PFSK-1 (cell line): ENCODE measurements around the gene FAM151B.

Experiments
- FOXP2 ChIP-seq: optimal IDR thresholded peaks from 2 replicates; pipeline ENCODE3; 2011; ENCODE audit warnings: borderline replicate concordance, control low read depth, inconsistent platforms; ENCODE audit not compliant: insufficient read depth; ENCODE audit errors: extremely low read length, extremely low read depth
- POLR2AphosphoS5 ChIP-seq: IDR thresholded peaks from 2 replicates; pipeline ENCODE4 v1.6.1; 2012; ENCODE audit warnings: low read depth, mild to moderate bottlenecking, control low read depth, low read length, moderate library complexity
- SIN3A ChIP-seq: IDR thresholded peaks from 2 replicates; pipeline ENCODE4 v1.6.1; 2012; ENCODE audit warnings: mild to moderate bottlenecking, low read length, moderate library complexity, borderline replicate concordance; ENCODE audit not compliant: insufficient read depth
- TAF1 ChIP-seq: IDR thresholded peaks from 2 replicates; pipeline ENCODE4 v1.6.1; 2012; ENCODE audit warnings: low read length, control low read depth, borderline replicate concordance; ENCODE audit not compliant: insufficient read depth
- TF ChIP-seq, protein P1 (sequence below), 2 experiments: IDR thresholded peaks; 2 replicates each; pipeline versions ENCODE4 v1.6.1 to v1.8.0; 2011 to 2012; ENCODE audit warnings: low read depth in 2 of 2, low read length in 2 of 2, control low read depth in 1 of 2, inconsistent platforms in 1 of 2, mild to moderate bottlenecking in 1 of 2, moderate library complexity in 1 of 2; ENCODE audit not compliant: insufficient read depth in 1 of 2

Gene FAM151B

DNA sequence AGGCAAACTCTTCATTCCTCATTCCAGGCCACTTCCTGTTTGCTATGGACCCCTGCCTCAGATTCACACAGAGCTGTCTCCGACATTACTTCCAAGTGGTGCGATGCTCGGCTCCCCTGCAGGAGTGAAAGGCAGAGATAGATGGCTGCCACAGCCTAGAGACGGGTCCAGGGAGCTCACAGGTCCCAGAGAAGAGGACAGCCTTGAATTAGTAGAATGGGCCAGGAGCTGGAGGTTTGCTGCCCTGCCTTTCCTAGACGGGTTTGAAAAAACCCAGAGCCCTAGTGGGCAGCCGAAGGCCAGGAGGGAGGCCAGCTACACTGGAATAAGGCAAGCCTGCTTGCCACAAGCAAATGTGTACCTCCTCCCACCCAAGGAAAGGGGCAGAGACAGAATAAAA, 80.4 kb downstream of the FAM151B start:
- TF ChIP-seq POLR2AphosphoS5 (no peak), TAF1 (no peak), FOXP2 (no peak), SIN3A (no peak)
- TF ChIP-seq, protein P1, sequence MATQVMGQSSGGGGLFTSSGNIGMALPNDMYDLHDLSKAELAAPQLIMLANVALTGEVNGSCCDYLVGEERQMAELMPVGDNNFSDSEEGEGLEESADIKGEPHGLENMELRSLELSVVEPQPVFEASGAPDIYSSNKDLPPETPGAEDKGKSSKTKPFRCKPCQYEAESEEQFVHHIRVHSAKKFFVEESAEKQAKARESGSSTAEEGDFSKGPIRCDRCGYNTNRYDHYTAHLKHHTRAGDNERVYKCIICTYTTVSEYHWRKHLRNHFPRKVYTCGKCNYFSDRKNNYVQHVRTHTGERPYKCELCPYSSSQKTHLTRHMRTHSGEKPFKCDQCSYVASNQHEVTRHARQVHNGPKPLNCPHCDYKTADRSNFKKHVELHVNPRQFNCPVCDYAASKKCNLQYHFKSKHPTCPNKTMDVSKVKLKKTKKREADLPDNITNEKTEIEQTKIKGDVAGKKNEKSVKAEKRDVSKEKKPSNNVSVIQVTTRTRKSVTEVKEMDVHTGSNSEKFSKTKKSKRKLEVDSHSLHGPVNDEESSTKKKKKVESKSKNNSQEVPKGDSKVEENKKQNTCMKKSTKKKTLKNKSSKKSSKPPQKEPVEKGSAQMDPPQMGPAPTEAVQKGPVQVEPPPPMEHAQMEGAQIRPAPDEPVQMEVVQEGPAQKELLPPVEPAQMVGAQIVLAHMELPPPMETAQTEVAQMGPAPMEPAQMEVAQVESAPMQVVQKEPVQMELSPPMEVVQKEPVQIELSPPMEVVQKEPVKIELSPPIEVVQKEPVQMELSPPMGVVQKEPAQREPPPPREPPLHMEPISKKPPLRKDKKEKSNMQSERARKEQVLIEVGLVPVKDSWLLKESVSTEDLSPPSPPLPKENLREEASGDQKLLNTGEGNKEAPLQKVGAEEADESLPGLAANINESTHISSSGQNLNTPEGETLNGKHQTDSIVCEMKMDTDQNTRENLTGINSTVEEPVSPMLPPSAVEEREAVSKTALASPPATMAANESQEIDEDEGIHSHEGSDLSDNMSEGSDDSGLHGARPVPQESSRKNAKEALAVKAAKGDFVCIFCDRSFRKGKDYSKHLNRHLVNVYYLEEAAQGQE (IDR thresholded peaks at IDR 0.05; ENCODE audit: insufficient read depth in 1 of 2, low read depth in 2 of 2, low read length in 2 of 2): no peak

DNA sequence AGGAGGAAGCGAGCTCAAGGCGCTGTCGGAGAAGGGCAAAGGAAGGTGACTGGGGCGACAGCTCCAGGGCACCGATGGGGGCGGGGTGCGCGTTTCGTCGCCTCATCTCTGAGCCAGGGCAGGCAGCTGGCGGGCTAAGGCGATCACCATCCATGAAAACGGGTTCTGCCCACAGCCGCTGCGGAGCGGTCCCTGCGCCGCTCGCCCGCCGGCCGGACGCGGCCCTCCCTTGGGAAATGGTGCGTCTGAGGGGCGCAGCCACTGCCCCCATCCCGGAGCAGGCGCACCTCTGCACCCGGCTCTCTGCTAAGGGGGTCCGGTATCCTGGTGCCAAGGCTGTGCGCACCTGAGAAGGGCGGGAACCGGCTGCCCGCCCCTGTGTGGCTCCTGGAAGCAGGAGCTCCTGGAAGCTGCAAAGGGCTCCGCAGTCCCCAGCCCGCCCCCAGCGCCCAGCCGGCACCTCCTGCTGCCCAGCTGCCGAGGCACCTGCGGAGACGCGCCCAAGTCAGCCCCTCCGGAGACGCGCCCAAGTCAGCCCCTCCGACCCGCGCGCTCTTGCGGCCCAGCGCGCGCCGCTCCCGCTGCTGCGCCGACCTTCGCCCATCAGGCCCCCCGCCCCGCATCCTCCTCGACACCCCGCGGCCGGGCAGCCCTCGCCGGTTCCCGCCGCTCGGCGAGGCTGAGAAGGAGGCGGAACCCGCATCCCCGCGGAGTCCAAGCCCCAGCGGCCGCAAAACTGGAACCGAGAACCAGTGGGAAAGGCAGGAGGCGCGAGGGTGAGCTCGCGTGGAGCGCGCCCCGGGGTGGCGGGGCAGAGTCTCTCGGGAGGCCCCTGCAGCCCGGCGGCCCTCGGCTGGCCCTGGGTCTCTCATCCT, 81.4 kb downstream of the FAM151B start:
- TF ChIP-seq SIN3A: no peak
- no peak for TF ChIP-seq POLR2AphosphoS5
- no peak for TF ChIP-seq TAF1
- no peak for TF ChIP-seq FOXP2
- TF ChIP-seq, protein P1 (IDR thresholded peaks at IDR 0.05; ENCODE audit: insufficient read depth in 1 of 2, low read depth in 2 of 2, low read length in 2 of 2): no peak

DNA sequence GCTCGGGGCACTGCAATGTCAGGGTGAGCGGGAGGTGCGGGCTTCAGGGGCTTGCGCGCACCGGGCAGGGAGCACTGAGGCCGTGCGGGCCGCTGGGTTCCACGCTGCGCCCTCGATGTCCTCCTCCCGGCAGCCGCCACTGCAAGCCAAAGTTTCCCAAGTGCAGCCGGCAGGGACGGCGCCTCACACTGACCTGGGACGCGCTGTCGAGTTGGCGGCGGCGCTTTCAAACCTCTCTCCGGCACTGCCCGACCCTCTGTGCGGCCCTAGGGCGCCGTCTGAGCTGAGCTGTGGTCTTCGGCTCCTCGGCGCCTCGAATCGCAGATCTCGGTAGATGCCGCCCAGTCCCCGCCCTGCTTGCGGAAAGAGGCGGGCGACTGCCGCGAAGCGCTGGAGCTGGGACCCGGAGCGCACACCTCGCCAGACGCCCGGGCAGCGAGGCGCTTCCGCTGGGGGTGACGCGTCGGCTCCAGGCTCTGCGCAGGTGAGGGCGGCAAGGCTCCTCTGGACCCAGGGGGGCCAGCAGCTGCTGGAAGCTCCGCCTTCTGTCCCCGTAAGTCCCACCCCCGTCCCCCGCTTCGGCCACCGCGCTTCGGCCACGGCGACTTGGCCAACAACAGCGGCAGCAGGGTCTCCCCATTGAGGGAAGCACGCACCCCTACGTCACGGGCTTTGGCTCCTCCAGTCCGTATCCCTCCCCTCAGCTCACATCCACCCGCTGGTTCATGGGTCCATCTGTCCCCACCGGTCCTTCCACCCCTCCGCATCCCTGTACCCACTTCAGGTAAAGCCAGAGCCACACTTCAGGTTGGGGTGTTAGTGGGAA, 82.3 kb downstream of the FAM151B start, which contains the start of gene ANKRD34B:
ANKRD34B (minus strand) TSS at position 320 of the 826 bp plus-strand sequence. CDS start 10,261 bp downstream, outside the sequence.
- no peak for TF ChIP-seq POLR2AphosphoS5
- no peak for TF ChIP-seq FOXP2
- no peak for TF ChIP-seq SIN3A
- TF ChIP-seq, protein P1 (IDR thresholded peaks at IDR 0.05; ENCODE audit: insufficient read depth in 1 of 2, low read depth in 2 of 2, low read length in 2 of 2): no peak
- TF ChIP-seq TAF1: no peak

DNA sequence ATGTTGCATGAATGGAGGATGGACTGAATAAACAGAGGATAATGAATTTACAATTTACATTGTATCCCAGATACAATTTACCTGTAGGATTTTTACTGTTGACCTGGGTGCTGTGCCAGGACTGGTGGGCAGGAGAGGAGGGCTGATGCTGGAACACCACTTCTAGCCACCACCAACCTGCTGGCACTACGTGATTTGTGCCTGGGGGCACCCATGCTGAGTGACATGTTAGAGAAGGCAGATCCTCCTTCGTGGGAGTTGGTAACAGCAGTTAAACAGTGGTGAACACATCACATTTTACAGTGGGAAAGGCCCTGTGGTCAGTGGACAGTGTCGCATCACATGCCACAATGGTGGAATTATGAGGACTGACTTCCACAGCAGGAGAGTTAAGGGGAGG, 85.2 kb downstream of the FAM151B start:
- TF ChIP-seq, protein P1 (IDR thresholded peaks at IDR 0.05; ENCODE audit: insufficient read depth in 1 of 2, low read depth in 2 of 2, low read length in 2 of 2): no peak
- TF ChIP-seq POLR2AphosphoS5 (no peak), TAF1 (no peak), SIN3A (no peak), FOXP2 (no peak)
